ENCODE measurements around the gene OXCT2.

- TF ChIP-seq EZH2 (IDR thresholded peaks at IDR 0.05; ENCODE audit: low read depth) (no peak), CTCF (conservative IDR thresholded peaks at IDR 0.05) (no peak)
Observed at GRCh38 chr1:39729842-39730241, 41.3 kb downstream of the OXCT2 start.
